ENCODE measurements around the gene IPO8.
"Not testable (repeated sequence)": the region's sequence is repeated elsewhere in the genome, so short reads cannot be mapped to it uniquely, and the experiment has no call there.

IPO8 gene

DNA sequence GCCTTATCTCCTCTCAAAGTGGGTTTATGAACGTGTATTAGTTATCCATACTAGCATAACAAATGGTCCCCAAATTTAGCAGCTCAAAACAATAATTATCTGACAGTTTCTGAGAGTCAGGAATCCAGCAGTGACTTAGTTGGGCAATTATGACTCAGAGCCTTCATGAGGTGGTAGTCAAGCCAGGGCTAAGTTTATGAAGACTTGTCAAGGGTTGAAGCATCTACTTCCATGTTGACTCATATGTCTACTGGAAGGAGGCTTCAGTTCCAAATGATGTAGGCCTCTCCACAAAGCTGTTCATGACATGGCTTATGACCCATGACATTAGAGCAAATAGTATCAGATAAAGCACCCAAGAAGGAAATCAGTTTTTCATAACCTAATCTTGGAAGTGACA is 73.2 kb downstream of the IPO8 start:
- TF ChIP-seq, protein P1, sequence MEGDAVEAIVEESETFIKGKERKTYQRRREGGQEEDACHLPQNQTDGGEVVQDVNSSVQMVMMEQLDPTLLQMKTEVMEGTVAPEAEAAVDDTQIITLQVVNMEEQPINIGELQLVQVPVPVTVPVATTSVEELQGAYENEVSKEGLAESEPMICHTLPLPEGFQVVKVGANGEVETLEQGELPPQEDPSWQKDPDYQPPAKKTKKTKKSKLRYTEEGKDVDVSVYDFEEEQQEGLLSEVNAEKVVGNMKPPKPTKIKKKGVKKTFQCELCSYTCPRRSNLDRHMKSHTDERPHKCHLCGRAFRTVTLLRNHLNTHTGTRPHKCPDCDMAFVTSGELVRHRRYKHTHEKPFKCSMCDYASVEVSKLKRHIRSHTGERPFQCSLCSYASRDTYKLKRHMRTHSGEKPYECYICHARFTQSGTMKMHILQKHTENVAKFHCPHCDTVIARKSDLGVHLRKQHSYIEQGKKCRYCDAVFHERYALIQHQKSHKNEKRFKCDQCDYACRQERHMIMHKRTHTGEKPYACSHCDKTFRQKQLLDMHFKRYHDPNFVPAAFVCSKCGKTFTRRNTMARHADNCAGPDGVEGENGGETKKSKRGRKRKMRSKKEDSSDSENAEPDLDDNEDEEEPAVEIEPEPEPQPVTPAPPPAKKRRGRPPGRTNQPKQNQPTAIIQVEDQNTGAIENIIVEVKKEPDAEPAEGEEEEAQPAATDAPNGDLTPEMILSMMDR (IDR thresholded peaks at IDR 0.05; ENCODE audit: low read depth, low read length), result no peak
- DNase-seq (ENCODE audit: extremely low read depth, low read depth), result no peak

DNA sequence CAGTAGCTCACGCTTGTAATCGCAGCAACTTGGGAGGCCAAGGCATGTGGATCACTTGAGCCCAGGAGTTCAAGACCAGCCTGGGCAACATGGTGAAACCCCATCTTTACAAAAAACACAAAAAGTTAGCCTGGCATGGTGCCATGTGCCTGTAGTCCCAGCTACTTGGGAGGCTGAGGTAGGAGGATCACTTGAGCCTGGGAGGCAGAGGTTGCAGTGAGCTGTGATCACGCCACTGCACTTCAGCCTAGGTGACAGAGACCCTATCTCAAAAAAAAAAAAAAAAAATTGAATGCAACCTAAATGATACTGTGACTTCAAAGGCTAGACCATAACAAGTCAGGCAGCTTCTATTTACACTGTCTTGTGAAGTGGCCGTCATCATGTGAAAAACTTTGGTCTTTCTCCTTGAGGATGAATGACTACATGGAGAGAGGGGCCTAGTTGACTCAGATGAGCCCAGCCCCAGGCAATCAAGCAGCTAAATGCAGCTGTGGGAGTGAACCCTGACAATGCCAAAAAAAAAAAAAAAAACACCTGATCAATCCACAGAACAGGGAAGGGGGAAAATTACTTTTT is 73.9 kb downstream of the IPO8 start:
- not testable (repeated sequence) for DNase-seq (ENCODE audit: extremely low read depth, low read depth)

DNA sequence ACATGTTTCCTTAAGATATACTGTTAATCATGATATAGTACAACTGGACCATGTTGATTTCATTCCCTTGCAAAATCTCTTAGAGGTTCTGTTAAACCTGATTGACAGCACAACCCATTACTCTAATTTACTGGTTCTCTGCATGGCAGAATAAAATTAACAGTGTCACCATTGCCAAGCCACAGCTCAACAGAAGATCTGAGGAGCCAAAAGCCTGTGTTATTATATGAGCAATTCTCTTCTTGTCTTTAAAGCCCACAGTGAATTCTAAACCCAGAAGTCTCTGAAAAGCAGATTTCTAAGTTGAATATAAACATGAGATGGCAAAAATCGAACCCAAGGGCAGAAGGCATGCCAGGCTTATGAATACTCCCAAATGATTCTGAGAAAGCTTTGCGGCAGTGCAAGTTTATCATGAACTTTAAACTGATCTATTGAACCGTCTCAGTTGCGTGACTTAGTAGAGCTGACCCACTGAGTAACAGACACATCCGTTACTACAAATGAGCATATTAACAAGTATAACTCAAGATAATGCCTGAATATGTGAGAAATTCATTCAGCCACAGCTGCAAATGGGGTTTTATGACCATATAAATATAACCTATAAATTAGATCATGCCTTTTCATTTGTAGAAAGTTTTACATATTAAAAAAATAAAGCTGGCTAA is 78.2 kb downstream of the IPO8 start:
- DNase-seq (ENCODE audit: extremely low read depth, low read depth), result no peak
- TF ChIP-seq, protein P1 (IDR thresholded peaks at IDR 0.05; ENCODE audit: low read depth, low read length), result no peak

DNA sequence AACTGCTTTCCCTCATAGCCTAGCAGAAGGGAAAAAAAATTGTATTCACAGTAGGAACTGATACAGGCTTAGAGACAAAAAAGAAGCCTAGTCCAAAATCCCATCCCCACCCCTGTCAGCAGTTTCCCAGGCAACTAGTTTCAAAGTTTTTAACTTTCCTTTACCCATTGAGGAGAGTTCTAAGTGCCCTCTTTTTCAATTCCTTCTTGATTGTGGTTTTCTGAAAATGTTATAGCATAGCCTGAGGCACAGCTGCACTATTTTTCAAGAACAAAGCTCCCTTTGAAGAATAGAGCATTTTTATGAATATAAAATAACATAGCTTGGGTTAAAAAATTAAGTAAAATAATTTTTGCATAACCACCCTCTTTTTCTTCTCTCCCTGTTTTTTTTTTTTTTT is 81.6 kb downstream of the IPO8 start:
- TF ChIP-seq, protein P1 (IDR thresholded peaks at IDR 0.05; ENCODE audit: low read depth, low read length), result no peak
- DNase-seq (ENCODE audit: extremely low read depth, low read depth), result no peak

DNA sequence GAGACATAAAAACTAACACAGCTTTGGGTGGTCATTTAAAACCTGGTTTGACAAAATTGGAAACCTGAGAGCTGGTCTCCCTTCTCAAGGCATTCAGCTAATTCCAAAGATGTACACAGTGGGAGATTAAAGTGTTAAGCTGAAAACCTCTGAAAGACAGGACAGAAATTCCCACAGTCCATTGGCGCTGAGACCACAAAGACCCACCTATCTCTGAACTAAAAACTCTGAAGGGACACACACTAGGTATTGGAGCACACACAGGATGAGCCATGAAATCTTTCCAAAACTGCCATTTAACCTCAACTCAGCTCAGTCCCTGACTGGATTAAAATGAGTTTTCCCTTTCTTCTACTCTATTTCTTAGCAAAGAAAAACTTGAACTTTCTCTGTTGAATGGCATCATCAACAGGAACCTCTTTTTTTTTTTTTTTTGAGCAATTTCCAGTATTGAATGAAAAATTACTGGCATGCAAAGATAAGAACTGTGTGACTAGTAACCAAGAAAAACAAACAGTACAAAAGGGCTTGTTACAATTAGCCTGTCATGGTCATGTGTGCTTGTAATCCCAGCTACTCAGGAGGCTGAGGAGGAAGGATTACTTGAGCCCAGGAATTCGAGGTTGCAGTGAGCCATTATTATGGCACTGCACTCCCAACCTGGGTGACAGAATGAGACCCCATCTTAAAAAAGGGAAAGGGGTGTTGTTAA is 82.4 kb downstream of the IPO8 start:
- TF ChIP-seq, protein P1 (IDR thresholded peaks at IDR 0.05; ENCODE audit: low read depth, low read length), result no peak
- DNase-seq (ENCODE audit: extremely low read depth, low read depth), result no peak

DNA sequence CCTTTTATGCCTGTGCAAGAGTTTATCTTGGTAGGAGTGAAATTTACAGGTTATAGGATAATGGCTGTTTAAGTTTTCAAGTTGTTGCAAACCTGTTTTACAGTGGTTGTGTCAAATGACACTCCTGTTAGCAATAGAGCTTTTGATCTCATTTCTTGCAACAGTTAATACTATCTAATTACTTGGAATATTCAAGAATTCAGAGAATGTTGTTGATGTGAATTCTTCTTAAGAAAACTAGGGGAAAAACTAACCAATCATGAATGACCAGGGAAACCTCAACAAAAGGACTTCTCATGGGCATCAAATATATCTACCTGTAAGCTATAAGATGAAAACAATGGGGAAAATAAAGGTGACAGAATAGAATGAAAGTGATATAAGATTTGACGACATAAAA is 85.0 kb downstream of the IPO8 start:
- DNase-seq (ENCODE audit: extremely low read depth, low read depth), result no peak
- TF ChIP-seq, protein P1 (IDR thresholded peaks at IDR 0.05; ENCODE audit: low read depth, low read length), result no peak

DNA sequence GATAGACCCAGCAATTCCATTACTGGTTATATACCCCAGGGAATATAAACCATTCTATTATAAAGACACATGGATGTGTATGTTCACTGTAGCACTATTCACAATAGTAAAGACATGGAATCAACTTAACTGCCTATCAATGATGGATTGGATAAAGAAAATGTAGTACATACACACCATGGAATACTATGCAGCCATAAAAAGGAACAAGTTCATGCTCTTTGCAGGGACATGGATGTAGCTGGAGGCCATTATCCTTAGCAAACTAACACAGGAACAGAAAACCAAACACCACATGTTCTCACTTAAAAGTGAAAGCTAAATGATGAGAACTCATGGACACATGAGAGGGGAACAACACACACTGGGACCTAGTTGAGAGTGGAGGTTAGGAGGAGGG is 85.8 kb downstream of the IPO8 start:
- not testable (repeated sequence) for DNase-seq (ENCODE audit: extremely low read depth, low read depth)

DNA sequence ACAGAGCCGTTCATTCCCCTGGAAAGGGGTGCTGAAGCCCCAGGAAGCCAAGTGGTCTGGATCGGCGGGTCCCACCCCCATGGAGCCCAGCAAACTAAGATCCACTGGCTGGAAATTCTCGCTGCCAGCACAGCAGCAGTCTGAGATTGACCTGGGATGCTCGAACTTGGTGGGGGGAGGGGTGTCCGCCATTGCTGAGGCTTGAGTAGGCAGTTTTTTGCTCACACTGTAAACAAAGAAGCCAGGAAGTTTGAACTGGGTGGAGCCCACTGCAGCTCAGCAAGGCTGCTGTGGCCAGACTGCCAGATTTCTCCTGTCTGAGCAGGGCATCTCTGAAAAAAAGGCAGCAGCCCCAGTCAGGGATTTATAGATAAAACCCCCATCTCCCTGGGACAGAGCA is 91.4 kb downstream of the IPO8 start:
- DNase-seq (ENCODE audit: extremely low read depth, low read depth), result not testable (repeated sequence)

DNA sequence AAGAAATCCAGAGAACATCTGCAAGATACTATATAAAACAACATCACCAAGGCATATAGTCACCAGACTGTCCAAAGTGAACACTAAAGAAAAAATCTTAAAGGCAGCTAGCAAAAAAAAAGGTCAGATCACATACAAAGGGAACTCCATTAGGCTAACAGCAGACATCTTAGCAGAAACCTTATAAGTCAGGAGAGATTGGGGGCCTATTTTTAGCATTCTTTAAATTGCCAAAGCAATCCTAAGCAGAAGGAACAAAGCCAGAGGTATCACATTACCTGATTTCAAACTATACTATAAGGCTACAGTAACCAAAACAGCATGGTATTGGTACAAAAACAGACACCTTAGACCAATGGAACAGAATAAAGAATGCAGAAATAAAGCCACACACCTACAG is 92.5 kb downstream of the IPO8 start:
- TF ChIP-seq, protein P1 (IDR thresholded peaks at IDR 0.05; ENCODE audit: low read depth, low read length), result no peak
- no peak for DNase-seq (ENCODE audit: extremely low read depth, low read depth)
